Stimulated activated CD4-positive, alpha-beta T cell treated with anti-CD3 and anti-CD28 coated beads, Interleukin-1b, Interleukin-23, amount 100 ng/mL, for 24 hours (primary cell): ENCODE measurements around the gene BRD1.

Experiments
- DNase-seq, 4 experiments: peaks; one replicate each; pipeline ENCODE4 v3.0.0-alpha.2; 2020; ENCODE audit warnings: low read depth in 4 of 4, low spot score in 1 of 4

Gene BRD1

DNA sequence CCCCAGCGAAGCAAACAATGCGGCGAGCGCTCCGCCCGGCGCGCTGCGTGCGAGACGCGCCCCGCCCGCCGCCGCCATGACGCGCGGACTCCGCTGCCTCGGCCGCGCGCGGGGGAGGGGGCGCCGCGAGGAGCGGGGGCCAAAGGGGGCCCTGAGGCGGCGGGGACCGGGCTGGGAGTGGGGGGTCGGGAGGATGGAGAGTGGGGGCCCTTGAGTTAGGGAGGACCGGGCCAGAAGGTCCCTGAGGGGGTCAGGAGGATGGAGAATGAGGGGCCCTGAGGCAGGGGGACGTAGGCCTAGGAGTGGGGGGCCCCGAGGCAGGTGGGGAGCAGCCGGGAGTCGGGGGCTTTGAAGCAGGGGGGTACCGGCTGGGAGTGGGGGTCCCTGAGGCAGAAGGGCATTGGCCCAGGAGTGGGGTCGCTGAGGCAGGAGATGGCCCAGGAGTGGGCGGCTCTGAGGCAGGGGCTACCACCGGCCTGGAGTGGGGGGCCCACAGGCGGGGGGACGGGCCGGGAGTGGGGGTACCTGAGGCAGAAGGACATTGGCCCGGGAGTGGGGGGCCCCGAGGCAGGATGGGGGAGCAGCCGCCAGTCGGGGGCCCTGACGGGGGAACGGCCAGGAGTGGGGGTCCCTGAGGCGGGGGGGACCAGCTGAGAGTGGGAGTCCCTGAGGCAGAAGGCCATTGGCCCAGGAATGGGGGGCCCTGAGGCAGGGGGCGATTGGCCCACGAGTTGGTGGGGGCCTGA is at the start of gene BRD1:
TSS of gene BRD1 (minus strand) at position 21 of the 746 bp plus-strand sequence. CDS start 3,556 bp downstream, outside the sequence.
- peak in 1 of 4 experiments; percentile 58 for DNase-seq

DNA sequence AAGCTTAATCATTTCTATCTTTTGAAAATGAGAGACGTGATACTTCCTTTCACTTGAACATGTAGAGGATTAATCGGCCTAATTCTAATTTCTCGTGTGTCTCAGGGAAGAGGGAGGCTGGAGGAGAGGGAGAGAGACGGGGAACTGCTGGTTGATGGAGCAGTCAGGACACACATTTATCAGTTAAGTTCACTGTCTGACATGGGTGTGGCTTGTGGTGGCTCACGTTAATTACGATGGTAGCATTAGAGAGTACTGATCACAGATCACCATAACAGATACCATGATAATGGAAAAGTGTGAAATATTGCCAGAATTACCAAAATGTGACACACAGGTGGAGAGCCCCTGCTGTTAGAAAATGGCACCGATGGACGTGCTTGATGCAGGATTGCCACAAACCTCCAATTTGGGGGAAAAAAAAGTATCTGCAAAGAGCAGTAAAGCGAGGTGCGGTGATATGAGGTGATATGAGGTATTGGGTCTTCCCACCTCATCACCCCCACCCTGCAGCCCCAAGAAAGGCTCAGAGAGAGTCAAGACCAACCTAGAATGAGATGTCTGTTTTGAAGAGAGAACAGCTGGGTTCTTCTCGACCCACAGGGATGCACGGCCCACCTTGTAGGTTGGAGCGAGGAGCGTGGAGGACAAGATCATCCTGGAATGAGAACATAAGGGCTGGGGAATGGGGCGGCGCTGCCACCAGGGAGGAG is 45.7 kb upstream of the BRD1 start:
- DNase-seq: no peak

DNA sequence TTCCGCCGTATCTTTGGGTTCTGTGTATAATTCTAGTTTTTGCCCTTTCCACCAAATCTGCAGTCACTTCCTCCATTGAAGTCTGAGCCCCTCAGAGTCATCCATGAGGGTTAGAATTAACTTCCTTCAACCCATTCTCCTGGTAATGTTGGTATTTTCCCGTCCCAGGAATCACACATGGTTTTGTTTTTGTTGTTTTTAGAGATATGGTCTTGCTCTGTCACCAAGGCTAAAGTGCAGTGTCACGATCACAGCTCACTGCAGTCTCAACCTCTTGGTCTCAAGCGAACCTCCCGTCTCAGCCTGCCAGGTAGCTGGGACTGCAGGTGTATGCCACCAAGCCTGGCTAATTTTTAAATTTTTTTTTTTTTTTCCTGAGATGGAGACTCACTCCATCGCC is 44.7 kb upstream of the BRD1 start:
- no peak for DNase-seq

DNA sequence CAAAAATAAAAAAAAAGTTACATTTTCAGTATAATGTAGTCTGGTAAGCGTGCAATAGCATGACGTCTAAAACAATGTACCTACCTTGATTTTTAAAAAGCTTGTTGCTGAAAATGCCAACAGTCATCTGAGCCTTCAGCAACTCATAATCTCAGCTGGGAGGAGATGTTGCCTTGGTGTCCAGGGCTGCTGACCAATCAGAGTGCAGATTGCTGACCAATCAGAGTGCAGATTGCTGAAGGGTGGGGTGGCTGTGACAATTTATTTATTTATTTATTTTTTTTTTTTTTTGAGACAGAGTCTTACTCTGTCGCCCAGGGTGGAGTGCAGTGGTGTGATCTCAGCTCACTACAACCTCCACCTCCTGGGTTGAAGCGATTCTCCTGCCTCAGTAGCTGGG is 43.8 kb upstream of the BRD1 start:
- no peak for DNase-seq

DNA sequence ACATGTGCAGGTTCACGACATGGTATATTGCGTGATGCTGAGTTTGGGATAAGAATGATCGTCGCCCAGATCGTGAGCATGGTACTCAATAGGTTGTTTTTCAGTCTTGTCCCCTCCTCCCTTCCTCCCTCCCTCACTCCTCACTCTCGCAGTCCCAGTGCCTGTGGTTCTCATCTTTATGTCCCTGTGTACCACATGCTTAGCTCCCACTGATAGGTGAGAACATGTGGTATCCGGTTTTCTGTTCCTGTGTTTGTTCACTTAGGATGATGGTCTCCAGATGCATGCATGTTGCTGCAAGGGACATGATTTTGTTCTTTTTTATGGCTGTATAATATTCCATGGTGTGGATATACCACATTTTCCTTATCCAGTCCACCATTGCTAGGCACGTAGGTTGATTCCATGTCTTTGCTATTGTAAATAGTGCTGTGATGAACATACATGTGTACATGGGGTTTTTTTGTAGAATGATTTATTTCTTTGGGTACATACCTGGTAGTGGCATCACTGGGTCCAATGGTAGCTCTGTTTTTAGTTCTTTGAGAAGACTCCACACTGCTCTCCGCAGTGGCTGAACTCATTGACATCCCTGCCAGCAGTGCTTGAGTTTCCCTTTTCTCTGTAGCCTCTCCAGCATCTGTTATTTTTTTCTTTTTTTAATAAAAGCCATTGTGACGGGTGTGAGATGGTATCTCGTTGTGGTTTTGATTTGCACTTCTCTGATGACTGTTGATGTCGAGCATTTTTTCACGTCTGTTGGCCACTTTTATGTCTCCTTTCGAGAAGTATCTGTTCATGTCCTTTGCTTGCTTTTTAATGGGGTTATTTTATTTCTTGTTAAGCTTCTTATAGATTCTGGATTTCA is 42.4 kb upstream of the BRD1 start:
- no peak for DNase-seq

DNA sequence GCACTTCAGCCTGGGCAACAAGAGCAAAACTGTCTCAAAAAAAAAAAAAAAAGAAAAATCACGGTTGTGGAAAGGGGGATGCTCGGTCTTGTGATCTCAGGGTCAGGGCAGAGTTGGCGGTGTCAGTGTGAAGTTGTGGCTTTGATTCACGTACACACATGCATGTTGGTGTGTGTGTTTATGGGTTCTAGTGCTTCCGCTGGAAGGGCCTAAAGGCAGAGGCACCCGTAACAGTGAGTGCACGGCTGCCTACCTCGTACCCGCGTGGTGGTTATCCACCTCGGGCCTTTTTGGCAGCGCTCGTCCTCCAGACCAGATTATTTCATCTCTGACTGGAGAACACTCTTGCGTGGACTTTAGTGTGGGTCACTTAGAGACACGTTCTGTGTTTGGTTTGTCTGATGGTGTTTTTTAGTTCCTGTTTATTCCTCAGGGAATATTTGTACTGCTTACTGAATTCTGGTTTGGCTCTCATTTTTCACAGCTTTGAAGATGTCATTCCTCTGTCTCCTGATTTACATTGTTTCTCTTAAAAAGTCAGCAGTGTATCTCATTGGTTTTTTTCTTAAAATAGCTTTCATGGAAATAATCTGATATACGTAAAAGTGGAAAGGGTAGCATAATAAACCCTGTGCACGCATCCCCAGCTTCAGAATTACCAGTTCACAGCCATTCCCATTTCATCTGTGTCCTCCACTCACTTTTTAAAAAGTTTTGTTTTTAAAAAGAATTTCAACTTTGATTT is 41.6 kb upstream of the BRD1 start:
- DNase-seq: no peak

DNA sequence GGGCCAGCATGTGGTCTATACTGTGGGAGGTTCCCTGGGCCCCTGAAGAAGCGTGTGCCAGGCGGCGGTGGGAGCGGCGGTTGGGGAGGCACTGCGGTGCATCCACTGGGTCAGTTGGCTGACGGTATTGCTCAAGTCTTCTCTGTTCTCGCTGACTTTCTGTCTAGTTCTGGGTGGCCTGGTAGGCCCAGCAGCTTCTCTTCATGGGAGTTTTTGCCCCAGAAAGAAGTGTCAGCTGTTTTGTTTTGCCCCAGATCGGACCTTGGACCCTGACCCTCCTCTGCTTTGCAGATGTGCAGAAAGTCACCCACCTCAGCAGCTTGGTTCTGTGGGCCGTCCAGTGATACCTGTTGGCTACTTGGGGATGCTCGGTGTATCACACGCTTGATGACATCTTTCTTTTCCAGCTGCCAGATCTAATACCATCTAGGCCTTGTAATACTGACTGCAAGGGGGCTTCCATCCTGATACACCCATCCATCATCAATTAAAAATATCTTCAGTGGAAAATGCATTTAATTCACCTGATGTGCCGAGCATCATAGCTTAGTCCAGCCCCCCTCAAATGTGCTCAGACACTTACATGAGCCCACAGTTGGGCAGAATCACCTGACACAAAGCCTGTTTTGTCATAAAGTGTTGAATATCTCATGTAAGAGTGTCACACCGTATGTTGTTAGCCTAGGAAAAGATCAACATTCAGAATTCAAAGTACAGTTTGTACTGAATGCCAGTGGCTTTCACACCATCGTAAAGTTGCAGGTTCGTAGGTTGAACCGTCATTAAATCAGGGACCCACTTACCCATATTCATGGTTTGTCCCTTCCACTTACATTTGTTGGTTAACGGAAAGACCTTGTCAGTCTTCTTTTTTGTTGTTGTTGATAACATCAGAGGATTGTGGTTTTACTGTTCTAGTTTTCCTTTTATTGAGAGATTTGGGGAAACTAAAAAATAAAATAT is 39.9 kb upstream of the BRD1 start:
- no peak for DNase-seq

DNA sequence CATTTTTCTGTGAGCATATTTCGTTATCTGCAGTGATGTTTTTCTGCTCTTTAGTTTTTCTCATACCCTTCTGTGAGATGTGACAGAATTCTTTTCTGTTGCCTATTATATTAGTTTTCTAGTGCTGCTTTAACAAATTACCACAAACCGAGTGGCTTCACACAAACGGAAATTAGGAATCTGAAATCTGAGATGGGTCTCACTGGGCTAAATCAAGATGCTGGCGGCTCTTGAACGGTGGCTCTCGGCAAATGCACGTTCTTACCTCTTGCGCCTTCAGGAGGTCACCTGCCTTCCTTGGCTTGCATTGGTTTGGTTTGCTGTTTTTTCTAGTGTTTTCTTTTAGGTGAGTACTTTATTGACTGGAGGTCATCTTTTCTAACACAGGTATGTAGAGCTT is 39.0 kb upstream of the BRD1 start:
- DNase-seq: no peak

DNA sequence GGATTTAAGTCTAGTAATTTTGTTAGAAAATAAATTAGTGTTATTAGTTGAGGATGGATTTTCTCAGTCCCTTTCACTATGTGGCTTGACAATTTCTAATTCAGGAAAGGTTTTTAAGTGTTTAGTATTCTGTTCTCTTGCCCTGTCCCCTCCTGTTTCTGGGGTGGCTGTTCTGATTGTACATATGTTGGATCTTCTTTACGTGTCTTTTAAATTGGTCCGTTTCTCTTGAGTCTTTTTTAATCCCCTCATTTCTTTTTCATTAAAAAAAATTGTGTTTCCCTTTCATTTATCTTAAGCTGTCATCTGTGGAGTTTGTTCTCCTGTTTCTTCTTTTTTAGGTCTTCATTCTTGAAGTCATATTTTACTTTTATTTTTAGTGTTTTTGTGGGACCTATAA is 38.5 kb upstream of the BRD1 start:
- no peak for DNase-seq

DNA sequence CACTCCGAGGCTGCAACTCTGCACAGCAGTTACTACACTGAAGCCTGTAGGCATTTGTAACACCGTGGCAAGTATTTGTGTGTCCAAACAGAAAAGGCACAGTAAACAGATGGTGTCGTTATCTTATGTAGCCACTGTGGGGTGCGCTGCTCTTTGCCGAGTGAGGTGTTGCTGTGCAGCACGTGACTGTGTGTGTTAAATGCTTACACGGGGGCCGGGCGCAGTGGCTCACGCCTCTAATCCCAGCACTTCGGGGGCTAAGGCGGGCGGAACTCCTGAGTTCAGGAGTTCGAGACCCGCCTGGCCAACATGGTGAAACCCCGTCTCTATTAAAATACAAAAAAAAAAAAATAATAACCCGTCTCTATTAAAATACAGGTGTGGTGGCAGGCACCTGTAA is 37.5 kb upstream of the BRD1 start:
- no peak for DNase-seq

DNA sequence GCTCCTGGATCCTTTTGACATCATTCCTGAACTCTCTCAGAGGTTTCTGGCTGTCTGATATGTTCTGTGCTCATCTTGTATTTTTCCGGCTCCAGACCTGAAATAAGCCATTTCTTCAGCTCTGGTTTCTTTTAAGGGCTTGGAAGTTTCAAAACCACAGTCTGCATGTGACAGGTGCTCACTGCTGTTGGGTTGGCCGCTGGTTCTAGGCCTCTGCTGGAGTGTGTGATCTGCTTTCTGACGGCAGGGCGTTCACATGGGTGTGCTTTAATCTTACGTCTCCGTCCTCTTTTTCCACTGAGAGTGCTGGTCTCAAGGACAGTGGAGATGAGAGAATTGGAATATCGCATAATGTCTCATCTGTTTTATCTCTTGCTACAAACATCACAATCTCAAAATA is 36.3 kb upstream of the BRD1 start:
- no peak for DNase-seq

DNA sequence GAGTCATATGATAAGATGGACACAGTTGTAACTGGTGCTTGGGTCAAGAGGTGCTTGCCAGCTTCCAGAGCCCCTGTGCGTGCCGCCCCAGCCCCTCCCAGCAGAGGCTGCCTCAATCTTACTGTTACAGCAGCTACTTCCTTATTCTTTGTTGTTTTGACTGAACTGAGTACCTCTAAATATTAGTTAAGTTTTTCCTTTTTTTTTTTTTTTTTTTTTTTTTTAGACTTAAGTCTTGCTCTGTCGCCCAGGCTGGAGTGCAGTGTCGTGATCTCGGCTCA is 34.8 kb upstream of the BRD1 start:
- no peak for DNase-seq

DNA sequence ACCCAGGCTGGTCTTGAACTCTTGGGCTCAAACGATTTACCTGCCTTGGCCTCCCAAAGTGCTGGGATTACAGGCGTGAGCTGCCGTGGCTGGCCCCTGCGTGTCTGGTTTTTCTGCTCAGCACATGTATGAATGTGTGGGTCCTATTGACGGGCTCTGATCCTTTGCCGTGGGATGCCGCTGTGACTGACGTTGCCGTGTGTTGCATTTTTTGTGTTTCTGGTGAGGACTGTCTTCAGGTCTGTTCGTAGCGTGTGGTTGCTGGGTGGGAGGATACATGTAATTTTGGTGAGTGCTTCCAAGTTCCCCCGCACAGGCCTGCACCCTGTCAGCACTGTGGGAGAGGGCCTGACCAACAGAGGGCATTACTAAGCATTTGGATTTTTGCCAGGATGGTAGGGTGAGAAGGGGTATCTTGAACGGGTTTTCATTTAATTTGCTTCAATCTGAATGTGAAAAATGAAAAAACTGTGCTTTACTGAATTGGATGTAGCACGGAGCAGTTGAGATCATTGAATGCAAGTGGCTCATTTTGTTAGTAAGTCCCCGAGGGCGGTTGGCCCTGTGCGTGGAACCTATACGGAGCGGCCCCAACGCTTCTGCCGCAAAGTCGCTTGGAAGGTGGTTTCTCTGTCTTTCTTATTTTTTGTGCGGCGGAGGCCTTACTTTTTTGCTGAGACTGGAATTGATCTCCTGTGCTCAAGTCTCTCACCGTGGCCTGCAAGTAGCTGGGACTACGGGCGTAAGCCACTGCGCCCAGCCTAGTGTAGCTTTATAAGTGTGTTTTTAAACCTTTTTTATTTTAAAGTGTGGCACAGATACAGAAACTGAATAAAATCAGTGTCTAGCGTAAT is 34.2 kb upstream of the BRD1 start:
- no peak for DNase-seq

DNA sequence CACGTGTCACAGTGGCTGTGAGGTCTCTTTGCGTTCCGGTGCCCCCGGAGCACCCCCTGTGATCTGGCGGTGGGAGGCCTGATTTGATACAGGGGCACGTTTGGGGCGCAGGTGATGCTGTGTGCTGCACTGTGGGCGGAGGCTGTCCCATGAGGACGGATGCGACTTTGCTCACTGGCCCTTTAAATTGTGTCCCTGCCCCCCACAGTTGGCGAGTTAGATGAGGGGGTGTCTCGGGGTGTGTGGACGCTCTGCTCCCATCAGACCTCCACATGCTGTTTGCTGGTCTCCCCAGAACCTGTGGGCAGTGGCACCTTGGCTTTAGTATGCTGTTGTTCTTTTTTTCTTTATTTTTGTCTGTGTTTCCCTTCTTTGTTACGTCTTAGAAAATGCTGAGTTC is 31.2 kb upstream of the BRD1 start:
- DNase-seq: no peak

DNA sequence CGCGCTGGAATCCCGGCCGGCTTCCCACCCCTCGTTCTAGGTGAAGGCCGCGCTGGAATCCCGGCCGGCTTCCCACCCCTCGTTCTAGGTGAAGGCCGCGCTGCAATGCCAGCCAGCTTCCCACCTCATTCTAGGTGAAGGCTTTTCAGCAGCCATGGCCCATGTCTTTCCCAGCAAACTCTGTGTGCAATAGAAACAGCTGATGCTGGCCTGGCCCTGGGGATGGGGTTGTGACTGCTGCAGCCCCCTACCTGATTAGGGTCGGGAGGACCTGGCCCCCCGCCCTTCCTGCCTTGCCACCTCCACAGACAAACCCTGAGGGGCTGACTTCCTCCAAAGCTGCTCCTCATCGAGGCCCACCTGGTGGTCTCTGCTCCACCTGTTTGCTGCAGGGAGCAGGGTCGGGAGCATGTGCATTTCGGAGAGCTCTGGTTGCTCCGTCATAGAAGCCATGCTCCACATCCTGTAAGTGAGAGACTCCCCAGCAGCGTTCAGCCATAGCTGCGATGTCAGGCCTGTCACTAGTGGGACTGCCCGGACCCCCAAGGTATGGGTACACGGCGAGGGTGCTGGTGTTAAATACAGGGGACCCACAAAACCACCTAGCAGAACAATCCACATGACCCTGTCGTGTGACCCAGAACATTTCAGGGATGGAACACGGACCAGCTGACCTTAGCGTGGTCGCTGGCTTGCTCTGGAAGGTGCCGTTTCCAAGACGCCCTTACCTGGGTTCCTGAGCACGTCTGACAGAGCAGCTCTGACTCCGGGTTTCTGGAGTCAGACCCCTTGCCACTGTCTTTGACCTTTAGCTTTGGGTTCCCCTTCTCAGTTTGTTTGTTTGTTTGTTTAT is 29.3 kb upstream of the BRD1 start:
- no peak for DNase-seq

DNA sequence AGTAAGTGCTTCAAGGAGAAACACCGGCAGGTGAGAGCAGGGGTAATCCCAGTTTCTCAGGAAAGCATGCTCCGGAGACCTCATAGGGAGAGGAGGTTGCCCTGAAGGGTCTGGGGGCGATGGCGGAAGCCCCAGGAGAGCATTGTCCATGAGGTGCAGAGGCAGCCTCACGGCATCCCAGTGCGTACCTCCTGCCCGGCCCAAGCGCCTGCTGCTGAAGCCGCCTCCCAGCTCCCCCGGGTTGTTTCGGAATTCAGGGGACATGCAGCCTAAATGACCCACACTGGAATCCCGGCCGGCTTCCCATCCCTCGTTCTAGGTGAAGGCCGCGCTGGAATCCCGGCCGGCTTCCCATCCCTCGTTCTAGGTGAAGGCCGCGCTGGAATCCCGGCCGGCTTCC is 28.7 kb upstream of the BRD1 start:
- DNase-seq: no peak

DNA sequence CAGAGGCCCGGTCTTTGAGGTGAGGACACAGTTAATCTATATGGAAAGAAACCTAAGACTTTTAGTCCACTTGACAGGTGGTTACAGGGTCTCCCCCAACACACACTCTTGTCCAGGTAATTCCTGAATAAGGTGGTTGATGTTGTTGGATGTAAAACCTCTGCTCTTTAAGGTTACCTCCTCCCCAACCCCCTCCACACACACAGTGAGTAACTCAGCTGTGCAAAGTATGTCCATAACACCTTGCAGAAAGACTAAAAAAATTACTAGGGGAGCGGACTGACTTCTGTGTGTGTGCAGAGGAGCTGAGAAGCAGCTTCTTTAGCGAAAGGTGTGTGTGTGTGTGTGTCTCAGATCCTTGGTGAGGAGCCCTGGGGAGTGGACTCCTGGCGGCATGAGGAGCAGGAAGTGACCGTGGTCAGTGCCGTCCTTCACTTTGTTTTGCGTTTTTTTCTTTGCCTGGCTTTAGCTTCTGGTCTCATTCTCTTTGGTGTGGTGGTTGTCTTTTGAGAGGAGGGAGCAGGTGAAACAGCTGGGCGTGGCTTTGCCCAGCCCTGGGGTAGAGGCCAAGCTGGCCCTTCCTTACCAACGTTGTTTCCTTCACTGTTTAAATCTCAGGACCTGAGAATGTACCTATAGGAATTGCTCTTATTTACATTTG is 27.7 kb upstream of the BRD1 start:
- DNase-seq: no peak
